IPS-NIHi7 (cell line): ENCODE data around the gene IFITM5.
"Not testable (repeated sequence)": the region's sequence is repeated elsewhere in the genome, so short reads cannot be mapped to it uniquely, and the experiment has no call there.

Experiments used
- DNase-seq: peaks from one replicate; pipeline ENCODE4 v3.0.0; 2012; ENCODE audit warnings: mixed read lengths; ENCODE audit errors: extremely low spot score

Gene IFITM5

DNA sequence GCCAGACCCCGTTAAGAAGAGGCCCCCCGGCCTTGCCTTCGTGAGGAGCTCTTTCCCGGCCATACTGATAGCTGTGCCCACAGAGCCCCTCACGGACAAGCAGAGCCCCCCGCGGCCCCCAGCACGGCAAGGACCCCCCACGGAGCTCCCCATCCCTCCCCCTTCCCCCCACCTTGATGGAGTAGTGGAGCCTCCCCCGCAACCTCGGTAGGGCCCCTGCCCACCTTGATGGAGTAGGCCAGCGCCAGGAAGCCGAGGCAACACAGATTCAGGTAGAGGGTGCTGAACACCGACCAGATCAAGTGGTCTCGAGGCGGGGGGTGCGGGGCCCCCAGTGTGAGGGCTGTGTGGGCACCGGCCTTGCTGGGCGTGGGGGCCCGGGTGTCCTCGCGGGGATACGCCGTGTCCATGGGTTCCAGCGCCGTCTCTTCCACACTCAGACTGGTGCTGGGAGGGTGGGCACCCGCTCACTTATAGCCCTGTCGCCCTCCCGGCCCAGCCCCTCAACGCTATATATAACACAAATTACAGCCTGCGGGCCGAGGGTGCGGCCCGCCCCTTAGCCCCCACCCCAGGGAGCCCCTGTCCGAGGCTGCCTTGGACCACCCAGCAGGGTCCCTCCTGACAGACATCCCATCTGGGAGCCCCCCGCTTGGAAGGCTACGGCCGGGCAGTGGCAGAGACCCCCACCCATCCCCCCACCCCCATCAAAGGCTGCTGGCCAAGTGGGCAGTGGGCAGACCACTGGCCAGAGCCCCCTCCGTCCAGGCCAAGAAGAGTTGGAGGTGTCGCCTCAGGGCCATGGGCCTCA, at the start of gene IFITM5:
Gene IFITM5, minus strand, starts transcription at position 446 of the 811 bp plus-strand sequence. Its CDS starts 36 bp downstream, at position 410.
- no peak for DNase-seq

DNA sequence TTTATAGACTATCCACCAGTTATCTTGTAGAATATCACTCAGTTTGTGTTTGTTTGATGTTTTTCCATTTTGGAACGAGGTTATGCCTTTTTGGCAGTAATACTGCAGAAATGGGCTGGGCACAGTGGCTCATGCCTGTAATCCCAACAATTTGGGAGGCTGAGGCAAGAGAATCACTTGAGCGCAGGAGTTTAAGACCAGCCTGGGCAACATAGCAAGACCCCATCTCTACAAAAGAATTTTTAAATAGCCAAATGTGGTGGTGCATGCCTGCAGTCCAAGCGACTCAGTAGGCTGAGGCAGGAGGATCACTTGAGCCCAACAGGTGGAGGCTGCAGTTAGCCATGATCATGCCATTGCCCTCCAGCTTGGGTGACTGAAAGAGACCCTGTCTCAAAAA, 47.2 kb upstream of the IFITM5 start:
- DNase-seq, result no peak

DNA sequence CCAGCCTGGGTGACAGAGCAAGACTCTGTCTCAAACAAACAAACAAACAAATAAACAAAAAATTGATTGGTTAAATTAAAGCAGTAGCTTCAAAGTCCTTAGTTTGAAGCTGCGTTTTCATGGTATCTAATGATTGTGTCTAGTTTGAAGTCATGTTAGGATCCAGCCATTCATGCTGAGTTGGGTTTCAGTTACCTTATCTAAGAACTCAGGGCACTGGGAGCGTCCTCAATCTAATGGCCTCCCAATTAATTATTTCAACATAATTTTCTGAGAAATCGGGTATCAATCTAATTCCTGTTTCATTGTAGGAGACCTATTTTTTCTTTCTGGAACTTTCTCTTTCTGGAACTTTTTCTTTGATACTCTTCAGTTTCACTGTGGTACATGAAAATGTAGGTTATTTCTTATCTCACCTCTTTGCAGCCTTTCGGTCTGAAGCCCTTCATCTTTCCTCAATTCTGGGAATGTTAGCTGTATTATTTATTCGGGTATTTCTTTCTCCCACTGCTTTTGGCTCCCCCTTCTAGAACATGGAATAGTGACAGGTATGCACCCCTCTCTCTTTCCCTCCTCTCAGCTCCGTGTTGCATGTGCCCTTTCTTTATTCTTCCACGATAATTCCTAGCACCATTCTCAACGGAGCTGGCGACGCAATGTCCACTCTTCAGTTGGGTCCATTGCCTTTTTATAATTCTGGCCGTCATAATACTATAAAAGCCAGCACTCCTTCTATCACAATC, 45.7 kb upstream of the IFITM5 start:
- no peak for DNase-seq

GRCh38 chr11:342328-342727, 43.0 kb upstream of the IFITM5 start:
- DNase-seq, result no peak

DNA sequence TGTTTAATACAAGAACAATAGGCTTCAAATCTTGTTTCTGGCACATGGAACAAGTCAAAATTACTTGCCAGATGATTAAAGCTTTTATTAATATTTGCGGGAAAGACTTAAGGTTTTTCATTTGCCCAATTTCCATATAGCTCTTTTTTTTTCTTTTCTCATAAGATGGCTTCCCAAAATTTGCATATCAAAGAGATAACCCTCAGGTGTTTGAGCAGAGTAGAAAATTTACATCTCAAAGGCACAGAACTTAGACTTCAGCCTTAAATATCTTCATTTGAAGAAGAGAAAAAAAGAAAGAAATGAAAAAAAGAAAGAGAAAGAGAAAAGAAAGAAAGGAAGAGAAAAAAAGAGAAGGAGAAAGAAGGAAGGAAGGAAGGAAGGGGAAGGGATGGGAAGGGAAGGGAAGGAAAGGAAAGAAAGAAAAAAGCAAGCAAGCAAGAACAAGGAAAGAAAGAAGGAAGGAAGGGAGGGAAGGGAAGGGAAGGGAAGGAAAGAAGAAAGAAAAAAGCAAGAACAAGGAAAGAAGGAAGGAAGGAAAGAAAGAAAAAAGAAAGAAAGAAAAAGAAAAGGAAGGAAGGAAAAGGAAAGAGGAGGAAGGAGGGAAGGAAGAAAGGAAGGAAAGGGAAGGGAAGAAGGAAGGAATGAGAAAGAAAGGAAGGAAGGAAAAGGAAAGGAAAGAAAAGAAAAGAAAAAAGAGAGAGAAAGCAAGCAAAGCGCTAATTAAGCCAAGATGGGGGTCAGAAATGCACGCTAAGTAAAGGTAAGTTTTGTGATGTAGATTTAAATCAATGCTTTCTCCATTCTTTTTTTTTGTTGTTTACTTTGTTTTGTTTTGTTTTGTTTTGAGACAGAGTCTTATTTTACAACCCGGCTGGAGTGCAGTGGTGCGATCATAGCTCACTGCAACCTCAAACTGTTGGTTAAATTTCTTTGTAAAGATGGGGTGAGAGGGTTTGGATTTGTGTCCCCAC, 41.5 kb upstream of the IFITM5 start:
- no peak for DNase-seq

- DNase-seq, result no peak
These were observed 40.6 kb upstream of the IFITM5 start for GRCh38 chr11:339963-340362.

GRCh38 chr11:337711-338110, 38.4 kb upstream of the IFITM5 start:
- no peak for DNase-seq

DNA sequence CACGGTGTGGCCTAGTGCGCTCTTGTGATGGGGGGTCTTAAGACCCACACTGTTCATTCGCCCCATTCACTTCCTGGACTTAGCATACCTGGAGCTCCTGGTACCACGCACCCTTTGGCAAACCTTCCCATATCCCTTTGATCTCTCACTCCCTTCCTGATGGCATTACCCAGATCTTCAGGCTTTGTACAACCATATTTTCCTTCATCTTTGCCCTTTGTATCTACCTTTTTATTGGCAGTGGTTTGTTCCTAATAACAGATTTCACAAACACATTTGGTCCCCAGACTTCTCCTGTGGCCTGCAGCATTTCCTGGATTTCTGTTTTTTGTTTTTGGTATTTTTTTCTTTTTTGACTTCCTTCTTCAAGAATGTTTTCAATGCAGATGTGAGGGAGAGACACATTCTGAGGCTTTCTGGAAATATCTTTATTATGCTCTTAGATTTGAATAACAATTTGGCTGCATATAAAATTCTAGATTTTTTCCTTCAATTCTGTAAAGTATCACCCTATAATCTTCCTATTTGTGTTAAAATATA, 37.4 kb upstream of the IFITM5 start:
- DNase-seq, result no peak

DNA sequence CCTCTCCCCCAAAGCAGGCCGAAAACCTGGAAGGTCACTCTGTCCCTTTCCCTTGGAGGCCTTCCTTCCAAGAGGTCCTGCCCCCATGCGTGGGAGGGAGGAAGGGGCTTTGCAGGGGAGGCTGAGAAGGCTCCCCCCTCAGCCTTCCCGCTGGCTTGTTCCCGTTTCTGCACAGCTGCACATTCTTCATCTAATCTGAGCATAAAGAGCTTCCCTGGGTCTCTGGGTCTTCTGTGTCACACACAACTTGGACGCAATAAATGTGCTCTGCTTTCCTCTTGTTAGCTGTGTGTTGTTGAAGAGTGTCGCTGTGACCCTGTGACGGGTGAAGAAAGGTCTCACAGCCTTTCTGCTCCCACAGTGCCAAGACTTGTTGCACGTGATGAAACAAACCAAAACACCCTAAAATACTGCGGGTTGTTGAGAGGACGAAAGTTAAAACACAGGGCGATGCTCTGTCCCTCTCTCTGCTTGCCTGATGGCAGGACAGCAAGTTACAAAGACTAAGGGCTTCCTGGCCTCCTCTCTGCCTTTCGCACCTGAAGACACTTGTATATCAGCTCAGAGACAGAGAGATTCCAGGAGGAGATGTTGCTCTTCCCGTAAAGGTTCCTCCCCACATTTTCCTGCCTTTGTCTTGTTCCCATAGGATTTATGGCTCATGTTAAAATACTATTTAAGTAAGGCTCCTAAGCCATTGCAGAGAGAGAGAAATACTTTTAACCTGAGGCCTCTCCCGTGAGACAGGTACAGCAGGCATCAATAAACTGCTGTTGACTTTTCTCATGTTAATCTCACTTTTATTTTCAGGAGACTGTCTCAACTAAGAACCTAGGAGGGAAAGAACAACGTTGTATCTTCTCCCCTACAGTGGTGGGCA, 36.7 kb upstream of the IFITM5 start:
- no peak for DNase-seq

- peak; percentile 73 for DNase-seq
These were observed 35.1 kb upstream of the IFITM5 start for GRCh38 chr11:334264-334994.

DNA sequence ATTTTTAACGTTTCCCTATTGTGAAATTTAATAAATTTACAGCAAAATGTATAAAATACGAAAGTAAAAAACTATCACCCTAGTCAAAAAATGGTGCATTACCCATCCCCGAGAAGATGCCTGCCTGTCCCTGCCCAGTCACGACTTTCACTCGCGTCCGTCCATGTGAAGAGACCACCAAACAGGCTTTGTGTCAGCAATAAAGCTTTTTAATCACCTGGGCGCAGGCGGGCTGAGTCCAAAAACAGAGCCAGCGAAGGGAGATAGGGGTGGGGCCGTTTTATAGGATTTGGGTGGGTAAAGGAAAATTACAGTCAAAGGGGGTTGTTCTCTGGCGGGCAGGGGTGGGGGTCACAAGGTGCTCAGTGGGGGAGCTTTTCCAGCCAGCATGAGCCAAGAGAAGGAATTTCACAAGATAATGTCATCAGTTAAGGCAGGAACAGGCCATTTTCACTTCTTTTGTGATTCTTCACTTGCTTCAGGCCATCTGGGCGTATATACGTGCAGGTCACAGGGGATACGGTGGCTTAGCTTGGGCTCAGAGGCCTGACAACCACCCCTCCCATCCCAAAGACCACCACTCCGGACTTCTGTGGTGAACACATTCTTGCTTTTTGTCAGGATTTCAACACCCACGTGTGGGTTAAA, 34.4 kb upstream of the IFITM5 start:
- not testable (repeated sequence) for DNase-seq

- peak; percentile 0 for DNase-seq
These were observed 33.5 kb upstream of the IFITM5 start for GRCh38 chr11:332651-333480.

- peak; percentile 1 for DNase-seq
These were observed 32.2 kb upstream of the IFITM5 start for GRCh38 chr11:331358-332060.

DNA sequence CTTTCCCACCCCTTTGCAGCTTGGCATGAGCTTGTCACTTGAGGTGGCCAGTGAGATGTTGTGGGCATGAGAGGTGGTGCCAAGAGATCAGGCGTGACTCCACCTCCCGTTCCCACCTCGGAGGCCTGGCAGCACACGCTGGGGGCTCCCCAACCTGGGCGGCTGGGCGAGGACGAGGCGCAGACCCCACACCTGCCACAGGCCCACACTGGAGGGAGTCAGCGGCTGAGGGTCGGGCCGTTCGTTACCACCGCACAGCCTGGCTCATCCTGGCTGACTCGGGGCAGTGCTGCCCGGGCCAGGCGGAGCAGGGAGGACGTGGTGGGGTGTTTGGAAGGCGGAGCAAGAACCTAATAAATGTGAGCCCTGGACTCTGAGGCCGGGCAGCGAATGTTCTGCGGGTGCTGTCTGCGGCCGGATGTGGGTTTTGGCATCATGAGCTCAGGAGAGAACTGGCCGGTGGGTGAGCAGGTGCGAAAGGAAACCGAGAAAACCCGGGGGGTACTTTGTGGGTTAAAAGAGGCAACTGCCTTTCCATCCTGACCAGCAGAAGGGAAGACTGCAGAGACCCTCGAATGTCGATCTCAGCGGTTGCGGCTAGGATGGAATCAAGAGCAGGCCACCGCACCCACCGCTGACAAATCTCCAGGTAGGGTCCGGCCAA, 31.5 kb upstream of the IFITM5 start:
- peak; percentile 1 for DNase-seq

- peak; percentile 1 for DNase-seq
These were observed 31.0 kb upstream of the IFITM5 start for GRCh38 chr11:330307-330693.

DNA sequence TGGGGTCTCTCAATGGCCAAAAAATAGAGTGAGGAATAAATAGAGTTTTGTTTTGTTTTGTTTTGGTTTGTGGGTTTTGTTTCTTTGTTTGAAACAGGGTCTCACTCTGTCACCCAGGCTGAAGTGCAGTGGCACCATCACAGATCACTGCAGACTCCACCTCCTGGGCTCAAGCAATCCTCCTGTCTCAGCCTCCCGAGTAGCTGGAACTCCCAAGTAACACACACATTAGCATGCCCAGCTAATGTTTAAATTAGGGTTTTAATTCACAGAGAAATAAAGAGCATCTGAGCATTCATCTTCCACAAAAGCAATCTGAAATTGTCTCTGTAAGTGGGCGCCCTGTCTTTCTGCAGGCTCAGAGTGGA, 30.5 kb upstream of the IFITM5 start:
- DNase-seq, result no peak

- DNase-seq, result not testable (repeated sequence)
These were observed 29.3 kb upstream of the IFITM5 start for GRCh38 chr11:328516-329100.
